PC-3 (cell line): ENCODE results near the gene TSEN15. TPM values are rescaled to one million over a fixed set of nuclear protein-coding genes. Genes with fewer than 3 reads are reported as not detected.

Source experiments
- ATAC-seq: fragments of 200-7000 bp; cut with Tn5 transposase; 2 replicates; pipeline ENCODE4 v1.9.1; 2020; ENCODE audit warnings: mild to moderate bottlenecking, moderate library complexity
- BruUV-seq: library from RNA; stranded (reverse); fragments of 400-500 nt; replicated peaks from 2 replicates; lab custom pipeline; 2021; lab: Mats Ljungman, UMichigan
- CTCF ChIA-PET: fragments of 300-600 bp; sonication (Branson Sonifier 250); formaldehyde crosslinking; loops from one replicate; lab custom pipeline; 2022; ENCODE audit warnings: antibody characterized with exemption; lab: Charles Lee
- POLR2A ChIA-PET: fragments of 300-600 bp; sonication (Branson Sonifier 250); formaldehyde crosslinking; loops from one replicate; lab custom pipeline; 2022; ENCODE audit warnings: antibody characterized with exemption; ENCODE audit not compliant: unreplicated experiment; lab: Charles Lee
- DNase-seq: peaks from one replicate; pipeline ENCODE4 v3.0.0-alpha.2; 2015
- H2AFZ ChIP-seq: fragments of 300-600 bp; sonication (generic); 2 replicates; pipeline ENCODE4 v1.6.0; 2016; ENCODE audit warnings: antibody characterized with exemption, low read length
- H3F3A ChIP-seq: fragments of 300-600 bp; sonication (generic); one replicate; pipeline ENCODE4 v1.6.0; 2017; ENCODE audit warnings: antibody characterized with exemption, low read length, control low read depth, mild to moderate bottlenecking; ENCODE audit not compliant: unreplicated experiment
- H3K27ac ChIP-seq: fragments of 300-600 bp; sonication (generic); 2 replicates; pipeline ENCODE4 v1.5.1; 2016; ENCODE audit warnings: mild to moderate bottlenecking, low read length
- H3K27me3 ChIP-seq: fragments of 300-600 bp; sonication (generic); 2 replicates; pipeline ENCODE4 v1.6.1; 2016; ENCODE audit warnings: low read length, mixed read lengths
- H3K36me3 ChIP-seq: fragments of 300-600 bp; sonication (generic); 2 replicates; pipeline ENCODE4 v1.6.1; 2016; ENCODE audit warnings: low read depth, mixed run types, low read length, mixed read lengths
- H3K4me1 ChIP-seq: fragments of 300-600 bp; sonication (generic); 2 replicates; pipeline ENCODE4 v1.5.1; 2016; ENCODE audit warnings: low read length; ENCODE audit not compliant: insufficient read depth
- H3K4me2 ChIP-seq: fragments of 300-600 bp; sonication (generic); 2 replicates; pipeline ENCODE4 v1.6.0; 2016; ENCODE audit warnings: low read length
- H3K4me3 ChIP-seq: fragments of 300-600 bp; sonication (generic); 2 replicates; pipeline ENCODE4 v1.5.1; 2016; ENCODE audit warnings: mild to moderate bottlenecking, low read length, mixed read lengths
- H3K79me2 ChIP-seq: fragments of 300-600 bp; sonication (generic); 2 replicates; pipeline ENCODE4 v1.6.1; 2017; ENCODE audit warnings: low read length, mixed read lengths
- H3K9ac ChIP-seq: fragments of 300-600 bp; sonication (generic); 2 replicates; pipeline ENCODE4 v1.6.0; 2016; ENCODE audit warnings: mild to moderate bottlenecking, low read length
- H3K9me2 ChIP-seq: fragments of 300-600 bp; sonication (generic); replicated peaks from 2 replicates; pipeline ENCODE4 v1.6.1; 2016; ENCODE audit warnings: mixed run types, low read length, mixed read lengths
- H3K9me3 ChIP-seq: fragments of 300-600 bp; sonication (generic); 2 replicates; pipeline ENCODE4 v1.6.1; 2016; ENCODE audit warnings: low read length, mixed read lengths
- H4K20me1 ChIP-seq: fragments of 300-600 bp; sonication (generic); 2 replicates; pipeline ENCODE4 v1.6.1; 2016; ENCODE audit warnings: low read length, mixed read lengths
- EZH2 ChIP-seq: fragments of 300-600 bp; sonication (generic); IDR thresholded peaks from one replicate; pipeline ENCODE4 v1.6.1; 2017; ENCODE audit warnings: antibody characterized with exemption, mild to moderate bottlenecking, low read length; ENCODE audit not compliant: unreplicated experiment
- EZH2phosphoT487 ChIP-seq: fragments of 300-600 bp; sonication (generic); IDR thresholded peaks from 2 replicates; pipeline ENCODE4 v1.6.1; 2018; ENCODE audit warnings: mild to moderate bottlenecking, antibody characterized with exemption, low read length, borderline replicate concordance
- intact Hi-C: fragments of 100-400 bp; cut with micrococcal nuclease; formaldehyde crosslinking; loops from 2 replicates; pipeline ENCODE4 v1.9.0; 2023
- total RNA-seq: library from RNA; depleted of rRNA; stranded (reverse); fragments of >200 nt; gene quantifications from 2 replicates; pipeline ENCODE4 v1.2.3, GENCODE V29; 2014
- TF ChIP-seq, protein P1 (sequence below): fragments of 300-600 bp; sonication (generic); conservative IDR thresholded peaks from 2 replicates; pipeline ENCODE4 v1.5.1; 2017; ENCODE audit warnings: antibody characterized with exemption, low read depth, mild to moderate bottlenecking, low read length

TSEN15 gene
- total RNA-seq, 1 experiment from 2014 or later: 29.7 TPM

GRCh38 chr1:184053881-184054280, 2.4 kb downstream of the TSEN15 start:
- Histone ChIP-seq H3K27me3 (no peaks in the 10 kb centered on the region), H2AFZ (no peak overlapping the region), H3K9me3 (no peaks in the 10 kb centered on the region), H3K4me1 (peaks cover 30% of the 10 kb centered on the region), H3K79me2 (peaks cover 34% of the 10 kb centered on the region), H3K36me3 (no peaks in the 10 kb centered on the region), H3K4me3 (peak overlapping the region; percentile 87; the same call in 1 of the 2 replicates), H3K27ac (no peak overlapping the region), H4K20me1 (no peaks in the 10 kb centered on the region), H3K9ac (no peak overlapping the region), H3K9me2 (no peaks in the 10 kb centered on the region), H3F3A (peaks cover 6% of the 10 kb centered on the region), H3K4me2 (0 out of 2 replicates have a peak overlapping the region, but pooled peaks have one; percentile 51)
- intact Hi-C loops: no loop called here
- TF ChIP-seq, protein P1, sequence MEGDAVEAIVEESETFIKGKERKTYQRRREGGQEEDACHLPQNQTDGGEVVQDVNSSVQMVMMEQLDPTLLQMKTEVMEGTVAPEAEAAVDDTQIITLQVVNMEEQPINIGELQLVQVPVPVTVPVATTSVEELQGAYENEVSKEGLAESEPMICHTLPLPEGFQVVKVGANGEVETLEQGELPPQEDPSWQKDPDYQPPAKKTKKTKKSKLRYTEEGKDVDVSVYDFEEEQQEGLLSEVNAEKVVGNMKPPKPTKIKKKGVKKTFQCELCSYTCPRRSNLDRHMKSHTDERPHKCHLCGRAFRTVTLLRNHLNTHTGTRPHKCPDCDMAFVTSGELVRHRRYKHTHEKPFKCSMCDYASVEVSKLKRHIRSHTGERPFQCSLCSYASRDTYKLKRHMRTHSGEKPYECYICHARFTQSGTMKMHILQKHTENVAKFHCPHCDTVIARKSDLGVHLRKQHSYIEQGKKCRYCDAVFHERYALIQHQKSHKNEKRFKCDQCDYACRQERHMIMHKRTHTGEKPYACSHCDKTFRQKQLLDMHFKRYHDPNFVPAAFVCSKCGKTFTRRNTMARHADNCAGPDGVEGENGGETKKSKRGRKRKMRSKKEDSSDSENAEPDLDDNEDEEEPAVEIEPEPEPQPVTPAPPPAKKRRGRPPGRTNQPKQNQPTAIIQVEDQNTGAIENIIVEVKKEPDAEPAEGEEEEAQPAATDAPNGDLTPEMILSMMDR: no peak
- DNase-seq: no peak
- BruUV-seq: no TSS peak
- CTCF ChIA-PET: no interaction called here
- ATAC-seq: no peak
- POLR2A ChIA-PET: no interaction called here

GRCh38 chr1:184056921-184057555, 5.5 kb downstream of the TSEN15 start:
- peak; percentile 35; the same call in 1 of the 2 replicates for ATAC-seq
- H3K27ac ChIP-seq: no peak overlapping the region
- H3K27me3 ChIP-seq: no peaks in the 10 kb centered on the region
- TF ChIP-seq EZH2phosphoT487 (no peak), EZH2 (no peak)
- TF ChIP-seq, protein P1: no peak
- H3K9me3 ChIP-seq: no peaks in the 10 kb centered on the region
- intact Hi-C loops: no loop called here
- H3F3A ChIP-seq: peaks cover 6% of the 10 kb centered on the region
- H4K20me1 ChIP-seq: no peaks in the 10 kb centered on the region
- H3K9ac ChIP-seq: no peak overlapping the region
- BruUV-seq: no TSS peak
- no peaks in the 10 kb centered on the region; the same call in none of the 2 replicates for H3K36me3 ChIP-seq
- no peak overlapping the region for H2AFZ ChIP-seq
- H3K4me2 ChIP-seq: peak overlapping the region; percentile 61
- H3K4me3 ChIP-seq: peak overlapping the region; percentile 32; the same call in 1 of the 2 replicates
- no peaks in the 10 kb centered on the region for H3K9me2 ChIP-seq
- POLR2A ChIA-PET: no interaction called here
- peaks cover 35% of the 10 kb centered on the region for H3K79me2 ChIP-seq
- CTCF ChIA-PET: no interaction called here
- H3K4me1 ChIP-seq: peaks cover 23% of the 10 kb centered on the region
- peak; percentile 52 for DNase-seq

DNA sequence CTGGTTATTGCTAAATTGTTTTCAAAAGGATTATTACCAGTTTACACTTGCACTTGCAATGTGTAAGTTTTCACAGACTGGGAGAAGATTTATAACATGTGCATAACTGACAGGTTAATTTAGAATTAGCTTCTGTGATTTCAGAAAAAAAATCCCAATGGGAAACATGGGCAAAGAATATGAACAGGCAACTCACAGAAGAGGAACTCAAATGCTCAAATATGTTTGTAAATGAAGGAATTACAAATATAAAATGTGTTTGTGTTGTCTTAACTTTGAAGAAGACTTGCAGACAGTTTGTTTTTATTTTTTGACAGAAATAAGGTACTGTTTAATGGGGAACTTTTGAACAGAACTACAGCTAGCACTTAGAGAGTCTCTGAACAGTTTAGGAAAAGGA, 8.4 kb downstream of the TSEN15 start:
- POLR2A ChIA-PET: no interaction called here
- intact Hi-C loops: loop anchor here (10.0 kb wide), 1 partner anchor 105 kb away; no protein-coding TSS in a partner anchor

More for the DNA sequence above, 8.4 kb downstream of the TSEN15 start:
- Histone ChIP-seq H3K4me1 (peaks cover 13% of the 10 kb centered on the region), H3K27me3 (no peaks in the 10 kb centered on the region), H3K79me2 (peaks cover 14% of the 10 kb centered on the region), H3K4me2 (no peak overlapping the region), H3K4me3 (no peak overlapping the region), H4K20me1 (no peaks in the 10 kb centered on the region), H3K27ac (no peak overlapping the region), H2AFZ (no peak overlapping the region), H3F3A (peaks cover 6% of the 10 kb centered on the region), H3K36me3 (no peaks in the 10 kb centered on the region; the same call in none of the 2 replicates), H3K9ac (no peak overlapping the region), H3K9me3 (no peaks in the 10 kb centered on the region), H3K9me2 (no peaks in the 10 kb centered on the region)
- CTCF ChIA-PET: no interaction called here
- BruUV-seq: no TSS peak
- ATAC-seq (no peak), DNase-seq (no peak)
- TF ChIP-seq EZH2phosphoT487 (no peak), EZH2 (no peak)
- TF ChIP-seq, protein P1: no peak
